ENCODE results near the gene THUMPD3.
A peak's percentile ranks its signal among the peaks of the same experiment; 100 is the strongest.

The THUMPD3 gene

GRCh38 chr3:9396632-9397331, 33.9 kb downstream of the THUMPD3 start:
- DNase-seq, result peak; percentile 88 to 100 (median 99)

GRCh38 chr3:9397332-9397905, 34.6 kb downstream of the THUMPD3 start, which contains the start of gene SETD5:
TSS of gene SETD5 (plus strand) at chr3:9397615. CDS start at chr3:9428939, 31,324 bp downstream.
- peak; percentile 82 to 99 (median 96) for DNase-seq

GRCh38 chr3:9397906-9398699, 35.2 kb downstream of the THUMPD3 start:
- DNase-seq, result peak in 37 of 58 donors; percentile 9 to 66 (median 37)

GRCh38 chr3:9398700-9399336, 36.0 kb downstream of the THUMPD3 start:
- DNase-seq, result peak in 9 of 58 donors; percentile 4 to 53 (median 18)

- DNase-seq, result no peak
Measured at GRCh38 chr3:9399337-9399703, 36.5 kb downstream of the THUMPD3 start.

- DNase-seq, result peak in 48 of 58 donors; percentile 5 to 73 (median 41)
Measured at GRCh38 chr3:9399746-9400145, 36.9 kb downstream of the THUMPD3 start.

- no peak for DNase-seq
Measured at GRCh38 chr3:9400616-9401015, 37.8 kb downstream of the THUMPD3 start.

- DNase-seq, result no peak
Measured at GRCh38 chr3:9401986-9402385, 39.1 kb downstream of the THUMPD3 start.

- DNase-seq, result peak in 34 of 58 donors; percentile 4 to 72 (median 31)
Measured at GRCh38 chr3:9402410-9403228, 39.8 kb downstream of the THUMPD3 start.

- no peak for DNase-seq
Measured at GRCh38 chr3:9403463-9403862, 40.6 kb downstream of the THUMPD3 start.

- no peak for DNase-seq
Measured at GRCh38 chr3:9404680-9405079, 41.8 kb downstream of the THUMPD3 start.

- no peak for DNase-seq
Measured at GRCh38 chr3:9405756-9406155, 42.9 kb downstream of the THUMPD3 start.

- DNase-seq, result no peak
Measured at GRCh38 chr3:9406856-9407626, 44.2 kb downstream of the THUMPD3 start.

GRCh38 chr3:9408061-9408460, 45.2 kb downstream of the THUMPD3 start:
- no peak for DNase-seq

GRCh38 chr3:9408546-9408945, 45.7 kb downstream of the THUMPD3 start:
- DNase-seq, result no peak

- DNase-seq, result no peak
Measured at GRCh38 chr3:9409981-9410854, 47.4 kb downstream of the THUMPD3 start.

GRCh38 chr3:9411302-9411701, 48.4 kb downstream of the THUMPD3 start:
- no peak for DNase-seq

- no peak for DNase-seq
Measured at GRCh38 chr3:9412293-9412692, 49.4 kb downstream of the THUMPD3 start.

GRCh38 chr3:9414826-9415225, 52.0 kb downstream of the THUMPD3 start:
- no peak for DNase-seq
